ENCODE measurements around the gene CBX8.

DNA sequence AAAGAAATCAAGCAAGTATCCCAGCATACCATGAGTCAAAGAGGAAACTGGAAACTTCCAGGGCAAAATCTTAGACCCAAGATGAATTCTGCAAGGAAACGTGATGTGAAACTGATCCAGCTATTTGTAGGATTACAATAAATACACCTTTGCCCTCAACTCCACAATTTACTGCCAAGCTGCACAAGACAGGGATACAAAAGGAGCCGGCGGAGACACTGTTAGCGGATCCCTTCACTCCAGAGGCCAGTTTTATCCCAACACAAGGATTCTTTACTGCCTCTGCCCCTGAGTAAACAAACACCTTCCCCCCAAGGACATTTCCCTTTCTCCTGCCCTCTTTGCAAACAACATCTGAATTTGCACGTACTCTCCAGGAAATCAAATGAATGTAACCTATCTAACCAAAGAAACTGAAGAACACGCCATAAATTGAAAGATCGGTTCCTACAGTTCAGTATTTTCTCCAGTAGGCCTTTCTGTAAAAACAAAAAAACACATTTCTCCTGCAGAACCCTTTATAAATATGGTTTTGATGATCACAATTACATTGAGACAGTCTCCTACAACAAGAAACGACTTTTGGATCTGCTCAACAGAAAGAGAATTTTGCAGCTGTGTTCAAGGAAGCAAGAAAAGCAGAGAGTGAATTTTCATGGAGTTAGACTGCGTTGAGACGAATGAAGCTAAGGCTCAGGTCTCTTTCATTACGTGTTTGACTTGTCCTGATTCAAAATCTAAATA lies 20.3 kb downstream of the CBX8 start:
- TF ChIP-seq, protein P1, sequence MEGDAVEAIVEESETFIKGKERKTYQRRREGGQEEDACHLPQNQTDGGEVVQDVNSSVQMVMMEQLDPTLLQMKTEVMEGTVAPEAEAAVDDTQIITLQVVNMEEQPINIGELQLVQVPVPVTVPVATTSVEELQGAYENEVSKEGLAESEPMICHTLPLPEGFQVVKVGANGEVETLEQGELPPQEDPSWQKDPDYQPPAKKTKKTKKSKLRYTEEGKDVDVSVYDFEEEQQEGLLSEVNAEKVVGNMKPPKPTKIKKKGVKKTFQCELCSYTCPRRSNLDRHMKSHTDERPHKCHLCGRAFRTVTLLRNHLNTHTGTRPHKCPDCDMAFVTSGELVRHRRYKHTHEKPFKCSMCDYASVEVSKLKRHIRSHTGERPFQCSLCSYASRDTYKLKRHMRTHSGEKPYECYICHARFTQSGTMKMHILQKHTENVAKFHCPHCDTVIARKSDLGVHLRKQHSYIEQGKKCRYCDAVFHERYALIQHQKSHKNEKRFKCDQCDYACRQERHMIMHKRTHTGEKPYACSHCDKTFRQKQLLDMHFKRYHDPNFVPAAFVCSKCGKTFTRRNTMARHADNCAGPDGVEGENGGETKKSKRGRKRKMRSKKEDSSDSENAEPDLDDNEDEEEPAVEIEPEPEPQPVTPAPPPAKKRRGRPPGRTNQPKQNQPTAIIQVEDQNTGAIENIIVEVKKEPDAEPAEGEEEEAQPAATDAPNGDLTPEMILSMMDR (conservative IDR thresholded peaks at IDR 0.05; ENCODE audit: low read depth, low read length): no peak
- TF ChIP-seq EZH2 (IDR thresholded peaks at IDR 0.05; ENCODE audit: low read length, unreplicated experiment) (no peak), EZH2phosphoT487 (IDR thresholded peaks at IDR 0.05; ENCODE audit: borderline replicate concordance, low read length) (no peak)
